GM19239 (cell line): ENCODE results near the gene COTL1.
A peak's percentile ranks its signal among the peaks of the same experiment; 100 is the strongest.

Experiments used
- DNase-seq: peaks from one replicate; pipeline ENCODE4 v3.0.0; 2011; ENCODE audit warnings: low spot score; ENCODE audit not compliant: insufficient read length
- FAIRE-seq: peaks from 2 replicates; lab custom pipeline; 2011; peaks lifted over from hg19 to GRCh38; lab: Jason Lieb, UNC

The COTL1 gene, protein sequence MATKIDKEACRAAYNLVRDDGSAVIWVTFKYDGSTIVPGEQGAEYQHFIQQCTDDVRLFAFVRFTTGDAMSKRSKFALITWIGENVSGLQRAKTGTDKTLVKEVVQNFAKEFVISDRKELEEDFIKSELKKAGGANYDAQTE

DNA sequence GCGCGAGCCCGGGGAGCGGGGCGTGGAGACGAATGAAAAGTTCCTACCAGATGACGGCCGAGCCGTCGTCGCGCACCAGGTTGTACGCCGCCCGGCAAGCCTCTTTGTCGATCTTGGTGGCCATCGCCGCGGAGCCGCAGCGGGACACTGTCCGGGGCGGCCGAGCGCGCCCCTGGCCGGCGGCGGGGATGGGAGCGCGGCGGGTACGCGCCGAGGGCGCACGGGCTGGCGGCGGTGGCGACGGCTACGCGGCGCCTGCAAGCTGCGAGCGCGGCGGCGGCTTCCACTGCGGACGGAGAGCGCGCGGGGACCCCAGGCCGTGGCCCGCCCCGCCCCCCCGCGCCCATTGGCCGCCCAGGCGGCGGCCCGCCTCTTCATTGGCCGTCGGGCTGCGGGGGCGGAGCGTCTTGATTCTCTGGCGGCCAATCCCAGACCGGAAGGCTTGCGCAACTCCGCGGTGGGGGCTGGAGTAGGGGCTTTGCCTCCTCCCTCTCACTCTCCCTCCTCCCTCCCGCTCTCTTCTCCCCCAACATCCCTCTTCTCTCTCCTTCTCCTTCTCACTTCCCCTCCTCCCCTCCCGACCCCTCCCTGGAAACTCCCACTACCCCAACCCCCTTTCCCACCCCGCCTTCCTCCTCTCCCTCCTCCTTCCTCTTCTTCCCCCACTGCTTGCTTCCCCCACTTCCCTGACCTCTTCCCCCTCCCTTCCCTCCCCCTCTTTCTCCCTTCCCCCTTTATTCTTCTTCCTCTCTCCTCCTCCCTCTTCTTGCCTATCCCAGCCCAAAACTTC lies at the start of gene COTL1:
COTL1 (minus strand) TSS at position 288 of the 790 bp plus-strand sequence; CDS start at position 124, 164 bp downstream.
- peak; percentile 67 for FAIRE-seq
- DNase-seq: peak; percentile 92

DNA sequence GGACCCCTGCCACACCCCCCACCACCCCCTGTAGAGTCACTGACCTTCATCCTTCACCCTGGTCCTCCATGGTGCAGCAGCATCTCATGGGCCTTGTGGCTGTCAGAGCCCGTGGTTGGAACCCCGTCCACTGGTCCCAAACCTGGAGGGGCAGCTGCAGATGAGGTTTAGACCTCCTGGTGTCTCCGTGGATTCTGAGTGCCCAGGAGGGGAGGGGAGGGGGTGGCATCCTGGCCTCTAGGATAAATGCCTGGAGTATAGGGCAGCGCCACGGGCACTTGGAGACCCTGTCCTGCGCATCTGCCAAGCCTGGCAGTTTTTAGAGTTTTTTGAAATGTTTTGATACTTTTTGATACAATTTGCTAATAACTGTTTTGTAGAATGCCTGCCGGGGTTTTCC lies 48.0 kb upstream of the COTL1 start:
- DNase-seq (no peak), FAIRE-seq (no peak)

DNA sequence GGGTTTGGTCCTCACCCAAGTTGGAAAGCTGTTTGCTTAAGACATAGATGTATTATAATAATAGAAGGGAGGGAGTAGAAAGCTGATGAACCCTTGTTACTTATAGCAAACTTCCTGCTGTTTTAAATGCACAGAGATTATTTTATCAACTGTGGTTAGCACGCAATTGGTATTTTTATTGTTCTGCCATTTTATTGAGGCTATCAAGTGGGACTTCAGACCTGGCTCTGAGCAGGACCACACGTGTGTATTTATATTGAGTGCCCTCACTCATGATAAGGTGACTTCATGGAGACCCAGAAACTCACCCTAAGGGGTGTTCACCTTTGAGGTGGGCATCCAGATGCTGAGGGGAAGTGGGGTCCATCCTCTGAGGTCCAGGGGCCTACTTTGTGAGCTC lies 47.5 kb upstream of the COTL1 start:
- no peak for DNase-seq
- FAIRE-seq: no peak

DNA sequence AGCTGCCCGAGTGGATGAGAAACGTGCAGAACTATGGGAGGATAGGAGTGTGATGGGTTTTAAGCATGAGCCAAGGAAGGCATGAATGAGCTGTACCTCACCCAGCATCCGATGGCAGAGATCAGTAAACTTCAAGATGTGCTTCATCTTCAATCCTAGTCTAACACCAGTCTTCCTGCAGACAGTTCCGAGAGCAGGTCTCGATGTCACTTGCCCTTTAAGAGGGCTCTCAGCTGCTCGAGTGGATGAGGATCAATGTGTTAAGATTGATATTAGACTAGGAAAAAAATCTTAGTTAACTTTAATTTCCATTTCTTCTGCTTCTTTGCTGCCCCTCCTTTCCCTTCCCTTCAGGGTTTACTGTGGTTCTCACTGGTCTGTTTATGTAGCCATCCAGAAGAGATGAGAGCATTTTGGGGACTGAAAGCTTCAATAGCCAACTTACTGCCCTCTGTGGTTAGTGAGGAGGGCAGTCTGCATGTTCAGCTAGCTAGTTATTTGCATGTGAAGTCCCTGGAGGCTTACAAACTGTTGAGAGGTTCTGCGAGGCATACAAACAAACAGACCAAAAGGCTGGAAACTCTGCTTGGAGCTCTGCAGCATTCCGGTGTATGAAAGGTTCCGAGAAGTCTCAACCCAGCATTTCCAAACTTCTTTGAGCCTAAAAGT lies 45.7 kb upstream of the COTL1 start:
- FAIRE-seq (peak; percentile 95), DNase-seq (peak; percentile 72)

- DNase-seq: no peak
- no peak for FAIRE-seq
These were observed 44.6 kb upstream of the COTL1 start for GRCh38 chr16:84662471-84662870.

DNA sequence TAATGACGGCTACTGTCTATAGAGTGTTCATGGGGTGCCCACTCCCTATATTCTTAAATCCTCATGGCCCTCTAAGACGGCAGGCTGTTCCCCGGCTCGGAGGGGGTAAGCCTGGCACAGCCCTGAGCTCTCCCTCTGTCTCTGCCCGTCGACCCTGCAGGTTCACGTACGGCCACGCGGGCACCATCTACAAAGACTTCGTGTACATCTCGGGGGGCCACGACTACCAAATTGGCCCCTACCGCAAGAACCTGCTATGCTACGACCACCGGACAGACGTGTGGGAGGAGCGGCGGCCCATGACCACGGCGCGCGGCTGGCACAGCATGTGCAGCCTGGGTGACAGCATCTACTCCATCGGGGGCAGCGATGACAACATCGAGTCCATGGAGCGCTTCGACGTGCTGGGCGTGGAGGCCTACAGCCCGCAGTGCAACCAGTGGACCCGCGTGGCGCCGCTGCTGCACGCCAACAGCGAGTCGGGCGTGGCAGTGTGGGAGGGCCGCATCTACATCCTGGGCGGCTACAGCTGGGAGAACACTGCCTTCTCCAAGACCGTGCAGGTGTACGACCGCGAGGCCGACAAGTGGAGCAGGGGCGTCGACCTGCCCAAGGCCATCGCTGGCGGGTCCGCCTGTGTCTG lies 43.7 kb upstream of the COTL1 start:
- FAIRE-seq (no peak), DNase-seq (no peak)

- FAIRE-seq (no peak), DNase-seq (no peak)
These were observed 43.1 kb upstream of the COTL1 start for GRCh38 chr16:84660973-84661372.

DNA sequence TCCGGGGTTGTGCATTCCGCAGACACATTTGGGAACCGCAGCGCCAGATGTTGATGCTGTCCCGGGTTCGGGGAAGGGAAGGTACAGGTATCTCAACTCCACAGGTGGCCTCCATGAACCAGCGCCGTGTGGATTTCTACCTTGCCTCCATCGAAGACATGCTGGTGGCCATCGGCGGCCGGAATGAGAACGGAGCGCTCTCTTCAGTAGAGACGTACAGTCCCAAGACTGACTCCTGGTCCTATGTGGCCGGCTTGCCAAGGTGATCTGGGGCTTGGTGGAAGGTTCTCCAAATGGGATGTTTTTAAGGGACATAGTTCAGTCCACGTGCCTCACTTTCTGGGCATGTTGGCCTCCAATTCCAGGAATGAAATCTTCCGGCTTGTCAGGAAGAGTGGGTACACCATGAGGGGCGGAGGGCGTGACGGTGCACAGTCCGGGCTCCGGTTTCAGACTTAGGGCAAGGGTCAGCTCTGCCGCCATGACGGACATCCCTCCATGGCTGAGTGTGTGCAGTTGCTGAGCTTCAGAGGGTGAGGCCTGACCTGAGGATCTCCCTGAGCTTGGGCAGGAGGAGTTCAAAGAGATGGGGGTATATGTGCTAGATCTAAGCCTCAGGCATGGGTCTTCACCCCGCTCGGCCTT lies 41.9 kb upstream of the COTL1 start:
- no peak for FAIRE-seq
- no peak for DNase-seq

GRCh38 chr16:84658690-84659089 lies 40.8 kb upstream of the COTL1 start:
- FAIRE-seq (no peak), DNase-seq (no peak)

DNA sequence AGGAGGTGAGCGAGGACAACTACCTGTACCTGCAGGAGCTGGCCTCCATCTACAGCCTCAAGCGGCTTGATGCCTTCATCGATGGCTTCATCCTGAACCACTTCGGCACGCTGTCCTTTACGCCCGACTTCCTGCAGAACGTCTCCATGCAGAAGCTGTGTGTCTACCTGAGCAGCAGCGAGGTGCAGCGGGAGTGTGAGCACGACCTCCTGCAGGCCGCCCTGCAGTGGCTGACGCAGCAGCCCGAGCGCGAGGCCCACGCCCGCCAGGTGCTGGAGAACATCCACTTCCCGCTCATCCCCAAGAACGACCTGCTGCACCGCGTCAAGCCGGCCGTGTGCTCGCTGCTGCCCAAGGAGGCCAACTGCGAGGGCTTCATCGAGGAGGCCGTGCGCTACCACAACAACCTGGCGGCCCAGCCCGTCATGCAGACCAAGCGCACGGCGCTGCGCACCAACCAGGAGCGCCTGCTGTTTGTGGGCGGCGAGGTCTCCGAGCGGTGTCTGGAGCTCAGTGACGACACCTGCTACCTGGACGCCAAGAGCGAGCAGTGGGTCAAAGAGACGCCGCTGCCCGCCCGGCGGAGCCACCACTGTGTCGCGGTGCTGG lies 39.5 kb upstream of the COTL1 start:
- FAIRE-seq (no peak), DNase-seq (no peak)

- no peak for FAIRE-seq
- no peak for DNase-seq
These were observed 38.8 kb upstream of the COTL1 start for GRCh38 chr16:84656649-84657048.

DNA sequence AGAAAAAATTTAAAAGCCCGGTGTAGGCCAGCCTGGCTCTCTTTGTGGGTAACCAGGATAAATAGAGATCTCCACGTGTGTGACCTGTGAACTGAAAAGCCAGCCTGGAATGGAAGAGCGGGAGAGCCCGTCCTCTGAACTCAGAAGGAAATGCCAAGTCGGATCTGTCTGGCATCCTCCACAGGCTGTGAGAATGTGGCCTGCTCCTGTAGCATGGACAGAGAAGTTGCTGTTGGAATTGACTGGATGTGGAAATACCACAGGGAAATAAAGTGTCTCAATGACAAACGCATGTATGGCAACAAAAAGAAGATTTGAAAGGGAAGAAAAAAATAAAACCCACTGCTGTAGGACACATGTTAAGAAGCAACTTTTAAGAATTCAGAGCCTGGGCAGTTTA lies 37.1 kb upstream of the COTL1 start:
- DNase-seq (no peak), FAIRE-seq (no peak)

GRCh38 chr16:84654238-84654637 lies 36.4 kb upstream of the COTL1 start:
- no peak for DNase-seq
- no peak for FAIRE-seq

GRCh38 chr16:84652566-84652965 lies 34.7 kb upstream of the COTL1 start:
- FAIRE-seq: no peak
- no peak for DNase-seq

- FAIRE-seq: no peak
- no peak for DNase-seq
These were observed 32.4 kb upstream of the COTL1 start for GRCh38 chr16:84650062-84650991.

- FAIRE-seq: no peak
- no peak for DNase-seq
These were observed 31.6 kb upstream of the COTL1 start for GRCh38 chr16:84649511-84649861.

DNA sequence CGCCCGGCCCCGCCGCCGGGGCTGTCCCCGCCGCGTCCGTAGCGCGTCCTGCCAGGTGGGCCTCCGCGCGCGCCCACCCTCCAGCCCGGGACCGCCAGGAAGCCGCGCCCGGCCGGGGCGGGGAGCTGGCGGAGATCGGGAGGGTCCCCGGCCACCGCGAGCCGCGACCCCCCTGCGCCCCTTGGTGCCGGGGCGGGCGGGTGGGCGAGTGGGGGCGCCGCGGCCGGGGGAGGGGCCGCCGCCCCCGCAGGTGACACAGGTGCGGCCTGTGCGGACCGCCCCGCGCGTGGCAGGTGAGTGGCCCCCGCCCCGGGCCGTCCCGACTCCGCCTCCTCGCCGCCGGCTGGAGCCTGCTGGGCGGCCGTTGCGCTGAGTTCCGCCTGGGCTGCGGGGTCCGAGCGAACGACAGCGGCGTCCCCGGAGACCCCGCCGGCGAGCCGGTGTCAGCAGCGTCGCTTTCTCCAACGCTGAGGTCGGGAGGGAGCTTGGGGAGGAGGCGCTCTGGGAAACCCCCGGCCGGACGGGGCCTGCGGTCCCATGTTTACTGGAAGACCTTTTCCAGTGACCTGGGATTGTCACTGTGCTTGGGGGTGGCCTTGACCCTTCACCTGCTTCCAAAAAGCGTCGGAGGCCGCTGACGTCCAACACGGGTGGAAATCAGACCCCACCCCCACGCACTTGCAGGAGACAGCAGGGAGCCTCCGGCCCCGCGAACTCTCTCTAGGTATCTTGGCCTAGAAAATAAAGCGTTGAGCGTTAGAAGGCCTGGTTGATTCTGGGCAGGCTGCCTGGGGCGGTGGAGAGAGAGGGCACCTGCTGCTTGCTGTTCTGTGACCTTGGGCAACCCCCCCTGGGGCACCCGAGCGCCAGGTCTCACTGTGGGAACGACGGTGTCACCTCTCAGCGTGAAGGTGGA lies 31.0 kb upstream of the COTL1 start:
- FAIRE-seq: no peak
- peak; percentile 93 for DNase-seq
